Prostate gland (tissue), 2 donors: ENCODE results near the gene FBLIM1.

ENCODE experiments used
- POLR2A ChIP-seq: fragments of 450-650 bp; IDR thresholded peaks from one replicate; pipeline ENCODE4 v1.6.1; 2016; ENCODE audit warnings: antibody characterized with exemption, mild to moderate bottlenecking
- POLR2AphosphoS5 ChIP-seq: sonication (generic); formaldehyde crosslinking; IDR thresholded peaks from one replicate; pipeline ENCODE4 v1.6.1; 2017; ENCODE audit warnings: antibody characterized with exemption
- TF ChIP-seq, protein P1 (sequence below), 4 experiments: fragments of 200-600 bp in 2 of 4; fragments of 450-650 bp in 2 of 4; sonication (generic) in 2 of 4; IDR thresholded peaks; 1 replicate in 3 of 4; 2 replicates in 1 of 4; pipeline ENCODE4 v1.5.1; 2016 to 2019; ENCODE audit warnings: antibody characterized with exemption in 4 of 4, mild to moderate bottlenecking in 2 of 4, moderate library complexity in 2 of 4

DNA sequence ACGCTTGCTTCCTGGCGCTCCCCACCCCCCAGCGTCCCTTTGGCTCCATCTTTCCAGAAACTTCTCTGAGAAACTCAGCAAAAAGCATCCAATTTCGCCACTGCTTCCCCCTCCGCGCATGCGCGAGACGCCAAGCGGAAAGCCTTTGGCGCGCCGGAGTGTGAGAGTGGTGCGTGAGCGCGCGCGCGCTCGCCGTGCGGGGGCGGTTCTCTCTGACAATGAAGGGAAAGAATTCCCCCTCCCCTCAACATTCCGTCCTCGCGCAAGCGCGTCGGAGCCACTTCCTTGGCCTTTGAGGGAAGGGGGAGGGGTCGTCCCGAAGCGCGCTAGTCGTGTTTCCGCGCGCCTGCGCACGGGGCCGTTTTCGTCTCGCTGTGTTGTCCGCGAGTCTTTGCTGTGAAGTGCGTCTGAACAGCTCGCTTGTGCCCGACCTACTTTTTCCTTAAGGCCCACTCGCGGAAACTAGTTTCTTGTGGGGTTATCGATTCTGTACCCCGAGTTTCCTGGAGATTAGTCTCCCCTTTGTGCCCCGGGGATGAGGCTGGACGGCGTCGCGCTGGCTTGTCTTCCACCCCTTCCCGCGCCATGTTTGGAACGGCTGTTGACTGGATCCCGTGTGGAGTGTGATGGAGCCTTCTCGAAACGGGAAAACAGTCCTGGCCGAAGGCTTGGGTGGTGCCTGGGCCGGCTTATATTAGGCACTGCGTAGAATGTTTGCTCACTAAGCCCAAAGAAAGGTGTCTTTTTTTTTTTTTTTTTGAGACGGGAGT lies 77.3 kb downstream of the FBLIM1 start:
- peak; percentile 100 for TF ChIP-seq POLR2AphosphoS5
- TF ChIP-seq, protein P1, sequence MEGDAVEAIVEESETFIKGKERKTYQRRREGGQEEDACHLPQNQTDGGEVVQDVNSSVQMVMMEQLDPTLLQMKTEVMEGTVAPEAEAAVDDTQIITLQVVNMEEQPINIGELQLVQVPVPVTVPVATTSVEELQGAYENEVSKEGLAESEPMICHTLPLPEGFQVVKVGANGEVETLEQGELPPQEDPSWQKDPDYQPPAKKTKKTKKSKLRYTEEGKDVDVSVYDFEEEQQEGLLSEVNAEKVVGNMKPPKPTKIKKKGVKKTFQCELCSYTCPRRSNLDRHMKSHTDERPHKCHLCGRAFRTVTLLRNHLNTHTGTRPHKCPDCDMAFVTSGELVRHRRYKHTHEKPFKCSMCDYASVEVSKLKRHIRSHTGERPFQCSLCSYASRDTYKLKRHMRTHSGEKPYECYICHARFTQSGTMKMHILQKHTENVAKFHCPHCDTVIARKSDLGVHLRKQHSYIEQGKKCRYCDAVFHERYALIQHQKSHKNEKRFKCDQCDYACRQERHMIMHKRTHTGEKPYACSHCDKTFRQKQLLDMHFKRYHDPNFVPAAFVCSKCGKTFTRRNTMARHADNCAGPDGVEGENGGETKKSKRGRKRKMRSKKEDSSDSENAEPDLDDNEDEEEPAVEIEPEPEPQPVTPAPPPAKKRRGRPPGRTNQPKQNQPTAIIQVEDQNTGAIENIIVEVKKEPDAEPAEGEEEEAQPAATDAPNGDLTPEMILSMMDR (IDR thresholded peaks at IDR 0.05): peak in 1 of 4 experiments; percentile 13
- TF ChIP-seq POLR2A: peak; percentile 94
